ENCODE measurements around the gene ODAD3. TPM values are rescaled to one million over a fixed set of nuclear protein-coding genes. Genes with fewer than 3 reads are reported as not detected.
"Not testable (repeated sequence)": the region's sequence is repeated elsewhere in the genome, so short reads cannot be mapped to it uniquely, and the experiment has no call there.

Gene ODAD3
- total RNA-seq, 2 experiments from 2014 or later: 0.15 to 0.19 TPM

- H3K4me1 Mint-ChIP-seq (ENCODE audit: low read depth); H3K36me3 Mint-ChIP-seq (ENCODE audit: low read depth); H3K4me3 Mint-ChIP-seq; CTCF ChIA-PET; intact Hi-C loops (cut with micrococcal nuclease); H3K27ac Mint-ChIP-seq; DNase-seq; H3K9me3 Mint-ChIP-seq: not testable (repeated sequence)
- peaks cover 20% of the 10 kb centered on the region for H3K27me3 Mint-ChIP-seq (ENCODE audit: low read depth)
These were observed 40.4 kb upstream of the ODAD3 start for GRCh38 chr19:11475343-11475742.

GRCh38 chr19:11473725-11474124 is 38.8 kb upstream of the ODAD3 start:
- Mint-ChIP-seq H3K9me3 (no peaks in the 10 kb centered on the region), H3K4me1 (ENCODE audit: low read depth) (peaks cover under 1% of the 10 kb centered on the region), H3K27ac (no peak overlapping the region), H3K27me3 (ENCODE audit: low read depth) (peaks cover 15% of the 10 kb centered on the region), H3K36me3 (ENCODE audit: low read depth) (no peaks in the 10 kb centered on the region), H3K4me3 (no peak overlapping the region)
- CTCF ChIA-PET: interaction anchor here (0.6 to 0.8 kb wide), 3 partner anchors 9 to 22 kb away, joined by 3 to 4 read pairs (median 4); no protein-coding TSS in a partner anchor
- no peak for DNase-seq
- intact Hi-C loops (cut with micrococcal nuclease): no loop called here

- CTCF ChIA-PET: interaction anchor here (0.7 to 2.5 kb wide), 2 partner anchors 14 to 38 kb away, joined by 4 to 10 read pairs; no protein-coding TSS in a partner anchor
- H3K9me3 Mint-ChIP-seq; intact Hi-C loops (cut with micrococcal nuclease); H3K36me3 Mint-ChIP-seq (ENCODE audit: low read depth); H3K4me1 Mint-ChIP-seq (ENCODE audit: low read depth); H3K27me3 Mint-ChIP-seq (ENCODE audit: low read depth); H3K27ac Mint-ChIP-seq; H3K4me3 Mint-ChIP-seq; DNase-seq: not testable (repeated sequence)
These were observed 33.4 kb upstream of the ODAD3 start for GRCh38 chr19:11468266-11468845.

GRCh38 chr19:11465600-11465999 is 30.7 kb upstream of the ODAD3 start:
- no peak for DNase-seq

GRCh38 chr19:11464333-11465265 is 29.7 kb upstream of the ODAD3 start:
- H3K4me1 Mint-ChIP-seq (ENCODE audit: low read depth): no peaks in the 10 kb centered on the region
- H3K27me3 Mint-ChIP-seq (ENCODE audit: low read depth): peaks cover 3% of the 10 kb centered on the region
- no peaks in the 10 kb centered on the region for H3K36me3 Mint-ChIP-seq (ENCODE audit: low read depth)
- CTCF ChIA-PET: no interaction called here
- intact Hi-C loops (cut with micrococcal nuclease): no loop called here
- no peak overlapping the region for H3K27ac Mint-ChIP-seq
- DNase-seq: no peak
- no peak overlapping the region for H3K4me3 Mint-ChIP-seq
- no peaks in the 10 kb centered on the region for H3K9me3 Mint-ChIP-seq

More at GRCh38 chr19:11465600-11465999, 30.7 kb upstream of the ODAD3 start:
- H3K36me3 Mint-ChIP-seq (ENCODE audit: low read depth): no peaks in the 10 kb centered on the region
- H3K27ac Mint-ChIP-seq: no peak overlapping the region
- H3K27me3 Mint-ChIP-seq (ENCODE audit: low read depth): no peaks in the 10 kb centered on the region
- H3K4me1 Mint-ChIP-seq (ENCODE audit: low read depth): no peaks in the 10 kb centered on the region
- intact Hi-C loops (cut with micrococcal nuclease): no loop called here
- H3K4me3 Mint-ChIP-seq: no peak overlapping the region
- CTCF ChIA-PET: no interaction called here
- H3K9me3 Mint-ChIP-seq: no peaks in the 10 kb centered on the region

- DNase-seq: no peak
- H3K27ac Mint-ChIP-seq: no peak overlapping the region
These were observed 28.5 kb upstream of the ODAD3 start for GRCh38 chr19:11463391-11463790.

GRCh38 chr19:11461453-11461852 is 26.5 kb upstream of the ODAD3 start:
- CTCF ChIA-PET: interaction anchor here (0.7 kb wide), 1 partner anchor 34 kb away, joined by 5 read pairs; no protein-coding TSS in a partner anchor
- Mint-ChIP-seq H3K9me3 (no peaks in the 10 kb centered on the region), H3K4me1 (ENCODE audit: low read depth) (no peaks in the 10 kb centered on the region), H3K4me3 (no peak overlapping the region), H3K36me3 (ENCODE audit: low read depth) (no peaks in the 10 kb centered on the region), H3K27ac (no peak overlapping the region), H3K27me3 (ENCODE audit: low read depth) (peaks cover 3% of the 10 kb centered on the region)
- intact Hi-C loops (cut with micrococcal nuclease): no loop called here
- DNase-seq: no peak

More at GRCh38 chr19:11463391-11463790, 28.5 kb upstream of the ODAD3 start:
- CTCF ChIA-PET: no interaction called here
- no peaks in the 10 kb centered on the region for H3K36me3 Mint-ChIP-seq (ENCODE audit: low read depth)
- intact Hi-C loops (cut with micrococcal nuclease): no loop called here
- no peaks in the 10 kb centered on the region for H3K4me1 Mint-ChIP-seq (ENCODE audit: low read depth)
- no peak overlapping the region for H3K4me3 Mint-ChIP-seq
- H3K27me3 Mint-ChIP-seq (ENCODE audit: low read depth): peaks cover 3% of the 10 kb centered on the region
- H3K9me3 Mint-ChIP-seq: no peaks in the 10 kb centered on the region

- peak; percentile 46 for DNase-seq
- Mint-ChIP-seq H3K9me3 (no peaks in the 10 kb centered on the region), H3K27me3 (ENCODE audit: low read depth) (peaks cover 3% of the 10 kb centered on the region), H3K4me3 (no peak overlapping the region), H3K4me1 (ENCODE audit: low read depth) (no peaks in the 10 kb centered on the region), H3K36me3 (ENCODE audit: low read depth) (no peaks in the 10 kb centered on the region), H3K27ac (no peak overlapping the region)
- intact Hi-C loops (cut with micrococcal nuclease): no loop called here
- CTCF ChIA-PET: no interaction called here
These were observed 25.3 kb upstream of the ODAD3 start for GRCh38 chr19:11460207-11460606.

GRCh38 chr19:11458912-11459311 is 24.0 kb upstream of the ODAD3 start:
- H3K36me3 Mint-ChIP-seq (ENCODE audit: low read depth); H3K27ac Mint-ChIP-seq; H3K27me3 Mint-ChIP-seq (ENCODE audit: low read depth); H3K4me3 Mint-ChIP-seq; H3K4me1 Mint-ChIP-seq (ENCODE audit: low read depth); H3K9me3 Mint-ChIP-seq; DNase-seq; intact Hi-C loops (cut with micrococcal nuclease): not testable (repeated sequence)
- CTCF ChIA-PET: interaction anchor here (0.6 kb wide), 3 partner anchors 15 to 310 kb away, joined by 3 to 4 read pairs (median 3); partner anchors contain the start of gene PRKCSH

- Mint-ChIP-seq H3K27me3 (ENCODE audit: low read depth) (peaks cover 3% of the 10 kb centered on the region), H3K4me3 (no peak overlapping the region), H3K27ac (no peak overlapping the region), H3K4me1 (ENCODE audit: low read depth) (no peaks in the 10 kb centered on the region), H3K36me3 (ENCODE audit: low read depth) (no peaks in the 10 kb centered on the region), H3K9me3 (no peaks in the 10 kb centered on the region)
- intact Hi-C loops (cut with micrococcal nuclease): no loop called here
- CTCF ChIA-PET: interaction anchor here (0.6 to 1.2 kb wide), 4 partner anchors 23 to 462 kb away, joined by 3 to 7 read pairs (median 3); partner anchors contain the start of gene PRKCSH
- no peak for DNase-seq
These were observed 23.4 kb upstream of the ODAD3 start for GRCh38 chr19:11458236-11458900.

- Mint-ChIP-seq H3K36me3 (ENCODE audit: low read depth) (no peaks in the 10 kb centered on the region), H3K27ac (no peak overlapping the region), H3K4me3 (no peak overlapping the region), H3K4me1 (ENCODE audit: low read depth) (no peaks in the 10 kb centered on the region), H3K9me3 (no peaks in the 10 kb centered on the region), H3K27me3 (ENCODE audit: low read depth) (peaks cover 3% of the 10 kb centered on the region)
- intact Hi-C loops (cut with micrococcal nuclease): no loop called here
- CTCF ChIA-PET: interaction anchor here (0.6 to 1.2 kb wide), 2 partner anchors 25 to 463 kb away, joined by 3 to 7 read pairs; no protein-coding TSS in a partner anchor
- DNase-seq: no peak
These were observed 22.9 kb upstream of the ODAD3 start for GRCh38 chr19:11457831-11458230.

- Mint-ChIP-seq H3K4me1 (ENCODE audit: low read depth) (no peaks in the 10 kb centered on the region), H3K27ac (no peak overlapping the region), H3K4me3 (no peak overlapping the region), H3K9me3 (no peaks in the 10 kb centered on the region), H3K27me3 (ENCODE audit: low read depth) (peaks cover 3% of the 10 kb centered on the region), H3K36me3 (ENCODE audit: low read depth) (no peaks in the 10 kb centered on the region)
- intact Hi-C loops (cut with micrococcal nuclease): no loop called here
- CTCF ChIA-PET: interaction anchor here (1.2 kb wide), 1 partner anchor 26 kb away, joined by 7 read pairs; no protein-coding TSS in a partner anchor
- no peak for DNase-seq
These were observed 22.2 kb upstream of the ODAD3 start for GRCh38 chr19:11457115-11457514.
